GF-D8 (cell line): ENCODE results near the gene PTP4A2.

Experiments used
- DNase-seq: peaks from one replicate; lab custom pipeline; 2025; lab: John Stamatoyannopoulos, UW

The PTP4A2 gene

GRCh38 chr1:31859719-31860118, 78.4 kb downstream of the PTP4A2 start:
- DNase-seq, result no peak

- no peak for DNase-seq
Observed at GRCh38 chr1:31859044-31859443, 79.1 kb downstream of the PTP4A2 start.

GRCh38 chr1:31857863-31858262, 80.3 kb downstream of the PTP4A2 start:
- DNase-seq, result no peak
